ENCODE data around the gene MMEL1. TPM values are rescaled to one million over a fixed set of nuclear protein-coding genes. Genes with fewer than 3 reads are reported as not detected.

The MMEL1 gene
- total and polyA plus RNA-seq, 2 of the 13 experiments (the other 11 are each of a cell fraction or from before 2014, with no cell fraction given), result 0.48 TPM; not detected in 1

- peak; percentile 71; the same call in 1 of the 2 replicates for TF ChIP-seq ZFP91 (CRISPR knock-in tag; IDR thresholded peaks at IDR 0.05; ENCODE audit: borderline replicate concordance)
- TF ChIP-seq ZNF780A (CRISPR knock-in tag; IDR thresholded peaks at IDR 0.05), result peak; percentile 93
- TF ChIP-seq ZBTB1 (CRISPR knock-in tag; IDR thresholded peaks at IDR 0.05; ENCODE audit: borderline replicate concordance), result no peak
- TF ChIP-seq KIAA2018 (CRISPR knock-in tag; IDR thresholded peaks at IDR 0.05; ENCODE audit: borderline replicate concordance), result no peak
- TF ChIP-seq HNF1B (CRISPR knock-in tag; IDR thresholded peaks at IDR 0.05), result peak; percentile 37; the same call in 1 of the 2 replicates
- no peak for TF ChIP-seq ZNF121 (CRISPR knock-in tag; IDR thresholded peaks at IDR 0.05)
- TF ChIP-seq ARNTL (CRISPR knock-in tag; IDR thresholded peaks at IDR 0.05), result no peak
- no peak for TF ChIP-seq ZNF746 (CRISPR knock-in tag; IDR thresholded peaks at IDR 0.05)
- no peak for TF ChIP-seq ZFAT (CRISPR knock-in tag; conservative IDR thresholded peaks at IDR 0.05)
- peak; percentile 64 for TF ChIP-seq ZFX (CRISPR knock-in tag; IDR thresholded peaks at IDR 0.05; ENCODE audit: low read depth)
- no peak for TF ChIP-seq MEF2D (CRISPR knock-in tag; IDR thresholded peaks at IDR 0.05)
- peak; percentile 54; the same call in 1 of the 2 replicates for TF ChIP-seq YEATS4 (CRISPR knock-in tag; IDR thresholded peaks at IDR 0.05; ENCODE audit: borderline replicate concordance)
- peak; percentile 14; the same call in 1 of the 2 replicates for TF ChIP-seq IKZF5 (CRISPR knock-in tag; IDR thresholded peaks at IDR 0.05)
- TF ChIP-seq KDM5B (CRISPR knock-in tag; IDR thresholded peaks at IDR 0.05; ENCODE audit: borderline replicate concordance), result peak; percentile 21; the same call in 1 of the 2 replicates
- TF ChIP-seq ESRRA (CRISPR knock-in tag; IDR thresholded peaks at IDR 0.05; ENCODE audit: low read depth), result 0 out of 2 replicates have a peak, but pooled peaks have one; percentile 53
Observed at GRCh38 chr1:2546515-2547209, 86.2 kb downstream of the MMEL1 start (continued).

Data from HepG2 (cell line).